Activated naive CD4-positive, alpha-beta T cell treated with anti-CD3 and anti-CD28 coated beads, Interleukin-2, amount 50 U/mL, for 16 hours (primary cell): Measurements from ENCODE around the gene PPM1K.
A peak's percentile ranks its signal among the peaks of the same experiment; 100 is the strongest.

Experiments
- DNase-seq: peaks from one replicate; pipeline ENCODE4 v3.0.0-alpha.2; 2020

PPM1K gene

DNA sequence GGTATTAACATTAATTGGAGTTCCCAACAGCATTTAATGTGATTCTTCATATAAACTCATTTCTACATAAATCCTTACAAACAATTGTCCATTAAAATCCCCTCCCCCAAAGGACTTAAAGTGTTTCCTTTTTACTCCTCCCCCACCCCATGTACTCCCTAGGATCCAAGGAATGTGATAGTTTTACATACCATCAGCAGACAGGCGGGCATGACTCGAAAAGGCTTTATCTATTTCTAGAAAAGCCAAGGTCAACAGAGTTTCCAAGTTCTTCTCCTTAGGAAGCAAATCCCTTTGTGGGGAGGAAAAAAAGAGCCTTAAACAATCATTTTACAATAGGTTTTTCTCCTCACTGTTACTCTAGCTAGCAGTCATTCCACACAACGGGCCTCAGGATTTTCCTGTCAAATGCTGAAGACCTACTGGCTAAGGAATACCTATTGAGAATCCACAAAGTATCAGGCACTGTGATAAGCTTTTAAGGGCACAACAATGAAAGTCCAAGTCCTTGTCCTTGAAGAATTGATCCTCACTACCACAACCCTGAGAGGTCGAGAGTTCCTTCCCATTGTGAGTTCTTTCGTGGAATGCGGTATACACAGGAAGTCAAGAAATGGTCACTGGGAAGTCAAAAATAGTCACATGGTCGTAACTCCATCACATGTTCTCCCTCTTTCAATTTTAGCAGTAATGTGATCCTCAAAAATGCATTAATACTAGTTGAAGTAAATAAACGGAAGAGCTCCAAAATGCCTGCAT is 7.2 kb downstream of the PPM1K start:
- no peak for DNase-seq

- DNase-seq = no peak
Measured at GRCh38 chr4:88275949-88276515, 8.3 kb downstream of the PPM1K start.

GRCh38 chr4:88275516-88275915 is 8.8 kb downstream of the PPM1K start:
- DNase-seq = no peak

- DNase-seq = no peak
Measured at GRCh38 chr4:88268913-88269312, 15.4 kb downstream of the PPM1K start.

DNA sequence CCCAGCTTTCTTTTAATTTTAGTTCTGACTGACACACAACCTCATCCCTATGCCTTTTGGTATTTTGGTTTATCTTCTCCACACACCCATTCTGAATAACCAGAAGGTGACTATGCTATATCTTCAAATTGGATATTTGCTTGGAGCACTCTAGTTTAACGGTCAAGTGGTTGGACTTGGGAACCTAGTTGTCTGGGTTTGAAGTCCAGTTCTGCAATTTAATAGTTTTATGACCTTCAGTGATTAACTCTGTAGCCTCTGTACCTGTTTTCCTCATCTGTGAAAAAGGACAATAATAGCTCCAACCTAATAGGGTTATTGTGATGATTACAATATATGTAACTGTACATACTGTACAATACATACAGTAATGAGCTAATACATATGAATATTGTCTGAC is 20.0 kb downstream of the PPM1K start:
- DNase-seq = no peak

DNA sequence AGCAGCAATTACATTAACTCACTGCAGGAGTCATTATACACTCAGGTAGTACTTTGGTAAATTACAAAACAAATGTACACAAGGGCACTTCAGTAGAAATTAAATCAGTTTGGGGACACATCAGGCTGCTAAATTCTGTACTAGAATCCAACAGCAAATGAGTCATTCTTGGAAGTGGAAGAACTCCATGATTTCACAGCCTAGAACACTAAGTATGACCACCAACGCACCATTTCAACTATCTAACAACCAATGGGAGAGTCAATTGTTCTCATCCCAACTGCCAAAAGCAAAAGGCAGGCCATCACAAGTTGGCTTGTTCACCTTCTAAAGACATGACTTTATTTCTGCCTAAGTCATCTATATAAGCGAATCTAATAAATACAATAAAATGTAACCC is 26.6 kb downstream of the PPM1K start:
- no peak for DNase-seq

GRCh38 chr4:88255111-88255510 is 29.2 kb downstream of the PPM1K start:
- DNase-seq = no peak

DNA sequence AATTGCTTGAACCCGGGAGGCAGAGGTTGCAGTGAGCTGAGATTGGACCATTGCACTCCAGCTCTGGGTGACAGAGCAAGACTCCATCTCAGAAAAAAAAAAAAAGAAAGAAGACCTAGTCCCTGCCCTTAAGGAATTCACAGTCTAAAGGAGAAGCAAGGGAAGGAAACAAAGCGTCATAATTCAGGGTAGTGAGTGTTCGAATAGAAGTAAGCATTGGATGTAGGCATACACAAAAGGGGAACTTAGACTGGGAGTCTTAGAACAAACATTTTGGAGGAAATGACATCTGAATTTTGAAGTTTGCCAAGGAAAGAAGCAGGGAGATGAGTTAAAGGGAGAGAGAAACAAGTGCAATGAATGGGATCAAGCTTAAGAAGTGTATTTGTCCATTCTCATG is 32.4 kb downstream of the PPM1K start:
- DNase-seq = no peak

DNA sequence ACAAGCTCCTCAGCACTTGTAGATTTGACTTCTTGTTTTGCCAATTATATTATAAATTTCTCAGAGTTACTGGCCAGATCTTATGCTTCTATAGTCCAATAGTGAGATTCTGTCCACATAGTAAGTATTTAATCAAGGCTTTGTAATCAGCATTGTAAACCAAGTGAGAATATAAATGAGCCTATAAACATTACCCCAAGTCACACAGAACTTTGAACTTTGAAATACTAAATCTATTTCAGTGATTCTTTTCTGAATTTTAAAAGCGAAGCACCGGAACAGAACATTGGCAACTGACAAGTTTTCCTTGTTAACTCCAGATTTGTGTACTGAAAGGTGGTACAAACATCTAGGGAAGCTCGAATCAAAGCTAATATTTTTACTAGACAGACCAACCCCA is 37.2 kb downstream of the PPM1K start:
- DNase-seq = no peak

DNA sequence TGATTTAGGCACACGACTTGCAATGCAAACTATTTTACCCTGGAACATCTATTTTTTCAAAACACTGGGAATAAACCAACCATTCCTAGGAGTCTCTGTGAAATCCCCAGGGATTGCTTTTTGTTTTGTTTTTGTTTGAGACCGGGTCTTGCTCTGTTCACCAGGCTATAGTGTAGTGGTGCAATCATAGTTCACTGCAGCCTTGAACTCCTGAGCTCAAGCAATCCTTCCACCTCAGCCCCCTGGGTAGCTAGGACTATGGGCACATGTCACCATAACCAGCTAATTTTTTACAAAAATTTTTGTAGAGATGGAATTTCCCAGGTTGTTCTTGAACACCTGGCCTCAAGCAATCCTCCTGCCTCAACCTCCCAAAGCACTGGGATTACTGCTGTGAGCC is 37.8 kb downstream of the PPM1K start:
- DNase-seq = no peak

GRCh38 chr4:88244816-88245579 is 39.4 kb downstream of the PPM1K start:
- DNase-seq = peak; percentile 29

DNA sequence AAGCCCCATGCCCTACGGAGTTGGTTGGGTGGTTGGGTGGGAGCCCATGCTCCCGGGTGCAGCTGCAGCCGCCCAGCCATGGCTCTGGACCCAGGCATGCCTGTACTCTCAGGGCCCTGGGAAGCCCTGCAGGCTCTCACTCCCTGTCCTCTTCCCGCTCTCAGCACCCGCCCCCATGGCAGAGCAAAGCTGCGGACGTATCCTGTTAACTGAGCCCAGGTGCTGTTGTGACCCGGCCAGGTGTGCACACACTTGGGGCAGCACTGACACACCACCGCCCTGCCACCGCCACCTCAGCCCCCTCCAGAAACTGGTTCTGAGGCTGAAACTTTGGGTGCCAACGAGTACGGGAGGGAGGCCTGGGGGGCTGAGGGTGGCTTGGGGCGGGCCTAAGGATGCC is 40.3 kb downstream of the PPM1K start:
- no peak for DNase-seq

DNA sequence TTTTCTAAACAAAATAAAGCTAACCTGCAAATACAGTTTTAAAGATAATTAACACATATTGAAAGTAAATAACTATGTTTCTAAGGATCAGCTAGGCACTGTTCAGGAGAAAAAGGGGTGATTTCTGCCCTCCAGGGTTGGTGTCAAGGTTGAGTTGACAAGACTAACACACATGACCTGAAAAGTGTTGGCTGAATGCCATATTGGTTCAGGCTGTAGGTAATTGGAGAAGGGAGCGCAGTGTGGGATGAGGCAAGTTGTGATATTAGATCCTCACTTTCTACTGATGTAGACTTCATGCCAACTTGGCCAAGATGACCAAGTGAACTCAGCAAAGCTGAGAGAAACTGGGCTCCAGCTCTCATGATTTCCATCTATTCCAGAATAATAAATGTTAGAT is 42.2 kb downstream of the PPM1K start:
- DNase-seq = no peak

GRCh38 chr4:88240297-88240714 is 44.1 kb downstream of the PPM1K start:
- no peak for DNase-seq

DNA sequence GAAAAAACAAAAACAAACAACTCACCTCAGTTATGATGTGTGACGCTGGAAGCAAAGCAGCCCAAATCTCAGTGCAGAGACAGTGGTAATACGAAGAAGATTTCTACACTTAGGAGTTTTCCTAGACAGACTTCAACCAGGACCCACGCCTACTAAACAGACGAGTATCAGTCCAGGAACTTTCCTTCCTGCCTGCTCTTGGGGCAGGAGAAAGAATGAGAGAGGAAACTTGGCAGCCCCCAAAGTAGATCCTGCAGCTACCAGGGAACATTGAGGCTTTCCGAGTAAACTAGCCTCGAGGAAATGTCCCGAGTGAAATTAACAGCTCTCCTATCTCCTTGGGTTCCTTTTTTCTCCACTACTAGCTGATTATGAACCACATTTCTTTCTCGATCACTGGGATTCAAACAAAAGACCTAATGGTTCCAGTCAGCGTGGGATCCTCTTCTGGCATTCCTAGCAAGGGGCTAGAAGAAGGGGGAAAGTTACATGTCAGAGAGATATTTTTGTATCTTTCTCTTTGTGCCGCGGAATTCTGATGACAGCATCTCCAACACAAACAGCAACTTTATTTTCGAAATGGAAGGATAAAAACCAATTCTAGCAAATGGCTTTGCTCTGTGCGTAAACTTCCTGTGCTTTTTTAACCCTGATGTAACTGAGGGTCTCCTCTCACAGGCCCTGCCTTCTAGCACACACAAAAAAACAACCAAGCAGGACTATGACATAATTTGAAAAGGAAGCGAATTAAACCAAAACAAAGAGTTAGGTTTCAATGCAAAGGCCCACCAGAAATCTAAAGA is 53.2 kb downstream of the PPM1K start:
- DNase-seq = no peak

- DNase-seq = no peak
Measured at GRCh38 chr4:88230461-88230891, 53.9 kb downstream of the PPM1K start.

DNA sequence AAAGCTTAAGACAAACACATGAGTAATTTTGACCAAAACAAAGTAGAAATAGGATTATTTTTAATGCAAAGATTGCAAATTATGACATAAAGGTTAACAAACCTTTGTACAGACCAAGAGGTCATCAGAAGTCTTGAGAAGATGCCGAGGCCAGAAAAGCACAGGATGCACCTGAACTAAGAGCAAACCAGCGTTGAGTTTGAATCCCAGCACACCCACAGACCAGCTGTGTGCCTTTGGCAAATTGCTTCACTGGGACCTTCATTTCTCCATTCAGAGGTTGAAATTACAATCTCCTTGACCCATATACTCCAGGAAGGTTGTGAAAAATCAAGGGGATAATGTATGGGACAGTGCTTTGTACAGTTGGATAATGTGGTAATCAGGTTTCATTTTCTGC is 56.6 kb downstream of the PPM1K start:
- no peak for DNase-seq

DNA sequence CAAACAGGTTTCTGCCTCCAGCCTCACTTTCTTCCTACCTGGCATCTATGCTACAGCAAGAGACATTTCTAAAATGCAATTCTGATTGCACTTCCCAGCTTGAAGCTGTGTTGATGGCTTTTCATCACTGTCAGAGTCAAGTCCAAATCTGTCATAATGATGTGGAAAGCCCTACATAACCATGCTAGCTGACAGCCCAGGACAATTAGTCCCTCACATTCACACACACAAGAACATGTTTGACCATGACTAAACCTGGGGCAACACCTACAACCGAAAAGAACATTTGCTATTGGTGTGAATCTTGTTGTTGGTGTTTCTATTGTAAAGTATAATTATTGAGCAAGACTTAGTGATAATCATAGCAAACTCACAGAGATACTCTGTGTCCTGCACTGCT is 58.2 kb downstream of the PPM1K start:
- DNase-seq = no peak

DNA sequence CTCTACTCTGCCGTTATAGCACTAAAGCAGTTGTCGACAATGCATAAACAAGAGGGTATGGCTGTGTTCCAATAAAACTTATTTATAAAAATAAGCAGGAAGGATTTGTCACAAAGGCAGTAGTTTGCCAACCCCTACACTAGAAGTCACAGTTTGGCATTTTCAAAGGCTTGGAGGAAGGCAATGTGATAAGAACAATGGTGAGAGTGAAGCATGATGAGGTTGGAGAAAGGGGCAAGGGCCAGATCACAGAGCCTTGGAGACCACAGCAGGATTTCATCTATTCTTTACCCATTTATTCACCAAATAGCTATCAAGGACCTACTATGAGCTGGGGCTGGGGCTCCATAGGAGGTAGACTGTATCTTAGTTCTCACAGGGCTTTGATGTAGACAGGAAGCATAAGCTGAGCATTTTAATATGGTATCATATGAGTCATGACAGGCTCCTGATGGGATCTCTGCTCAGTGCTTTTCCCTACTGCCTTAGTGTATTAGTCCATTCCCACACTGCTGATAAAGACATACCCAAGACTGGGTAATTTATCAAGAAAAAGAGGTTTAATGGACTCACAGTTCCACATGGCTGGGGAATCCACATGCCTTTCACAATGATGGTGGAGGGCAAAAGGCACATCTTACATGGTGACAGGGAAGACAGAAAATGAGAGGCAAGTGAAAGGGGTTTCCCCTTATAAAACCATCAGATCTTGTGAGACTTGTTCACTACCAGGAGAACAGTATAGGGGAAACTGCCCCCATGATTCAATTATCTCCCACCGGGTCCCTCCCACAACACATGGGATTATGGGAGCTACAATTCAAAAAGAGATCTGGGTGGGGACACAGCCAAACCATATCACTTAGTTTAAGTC is 58.9 kb downstream of the PPM1K start:
- DNase-seq = no peak

GRCh38 chr4:88223516-88223915 is 60.8 kb downstream of the PPM1K start:
- DNase-seq = no peak

DNA sequence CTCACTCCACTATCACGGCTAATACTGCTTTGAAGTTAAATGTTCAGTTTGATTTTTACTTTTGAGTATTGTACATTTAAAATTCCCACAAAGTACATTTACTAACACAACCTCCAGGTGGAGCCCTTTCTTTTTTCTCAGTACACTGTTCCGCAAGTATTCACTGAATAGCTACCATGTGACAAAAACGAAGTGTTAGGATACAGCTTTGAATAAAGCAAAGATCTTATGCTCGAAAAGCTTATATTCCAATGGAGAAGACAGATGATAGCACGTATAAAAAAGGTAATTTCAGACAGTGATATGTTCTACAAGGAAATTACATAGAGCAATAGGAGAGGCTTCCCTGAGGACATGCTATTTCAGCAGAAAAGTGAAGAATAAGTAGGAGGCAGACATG is 65.3 kb downstream of the PPM1K start:
- DNase-seq = no peak

DNA sequence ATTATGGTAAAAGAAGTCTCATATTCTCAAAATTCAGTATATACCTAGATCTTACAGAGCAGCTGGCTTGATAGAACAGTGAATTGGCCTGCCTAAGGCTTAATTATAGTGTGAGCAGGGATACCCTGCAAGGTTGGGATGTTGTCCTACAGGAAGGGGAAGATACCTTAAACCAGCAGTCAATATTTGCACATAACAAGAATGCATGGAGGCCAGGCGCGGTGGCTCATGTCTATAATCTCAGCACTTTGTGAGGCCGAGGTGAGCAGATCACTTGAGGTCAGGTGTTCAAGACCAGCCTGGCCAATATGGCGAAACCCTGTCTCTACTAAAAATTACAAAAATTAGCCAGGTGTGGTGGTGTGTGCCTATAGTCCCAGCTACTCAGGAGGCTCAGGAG is 67.2 kb downstream of the PPM1K start:
- DNase-seq = no peak
